Measurements from ENCODE around the gene OPTN.
"Not testable (repeated sequence)": the region's sequence is repeated elsewhere in the genome, so short reads cannot be mapped to it uniquely, and the experiment has no call there.

The OPTN gene

GRCh38 chr10:13099666-13100348 is at the start of gene OPTN:
OPTN (plus strand) TSS chr10:13100163; CDS start chr10:13109123, 8,960 bp downstream.
- peak; percentile 89 for DNase-seq (ENCODE audit: low spot score)

GRCh38 chr10:13051126-13051694 is 48.8 kb upstream of the OPTN start:
- no peak for DNase-seq (ENCODE audit: low spot score)

GRCh38 chr10:13053208-13053607 is 46.8 kb upstream of the OPTN start:
- not testable (repeated sequence) for DNase-seq (ENCODE audit: low spot score)

DNA sequence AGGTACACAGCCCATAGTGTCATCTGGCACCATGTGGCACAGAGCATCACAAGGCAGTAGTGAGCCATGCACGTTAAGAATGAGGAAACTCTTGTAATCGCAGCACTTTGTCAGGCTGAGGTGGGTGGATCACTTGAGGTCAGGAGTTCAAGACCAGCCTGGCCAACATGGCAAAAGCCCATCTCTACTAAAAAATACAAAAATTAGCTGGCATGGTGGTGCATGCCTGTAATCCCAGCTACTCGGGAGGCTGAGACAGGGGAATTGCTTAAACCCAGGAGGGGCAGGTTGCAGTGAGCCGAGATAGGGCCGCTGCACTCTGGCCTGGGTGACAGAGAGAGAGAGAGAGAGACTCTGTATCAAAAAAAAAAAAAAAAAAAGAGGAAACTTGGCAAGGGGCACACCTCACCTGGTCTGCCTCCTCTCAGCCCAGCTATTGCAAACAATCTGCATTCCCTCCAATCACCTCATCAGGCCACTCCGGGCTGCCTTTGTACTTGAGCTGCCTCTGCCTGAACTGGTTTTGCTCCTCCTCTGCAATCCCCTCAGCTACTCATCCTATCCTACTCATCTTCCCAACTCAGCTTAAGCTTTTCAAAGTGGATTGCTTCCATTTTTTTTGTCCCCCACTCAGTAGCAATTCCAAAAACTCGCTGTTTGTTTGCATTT is 46.0 kb upstream of the OPTN start:
- no peak for DNase-seq (ENCODE audit: low spot score)

DNA sequence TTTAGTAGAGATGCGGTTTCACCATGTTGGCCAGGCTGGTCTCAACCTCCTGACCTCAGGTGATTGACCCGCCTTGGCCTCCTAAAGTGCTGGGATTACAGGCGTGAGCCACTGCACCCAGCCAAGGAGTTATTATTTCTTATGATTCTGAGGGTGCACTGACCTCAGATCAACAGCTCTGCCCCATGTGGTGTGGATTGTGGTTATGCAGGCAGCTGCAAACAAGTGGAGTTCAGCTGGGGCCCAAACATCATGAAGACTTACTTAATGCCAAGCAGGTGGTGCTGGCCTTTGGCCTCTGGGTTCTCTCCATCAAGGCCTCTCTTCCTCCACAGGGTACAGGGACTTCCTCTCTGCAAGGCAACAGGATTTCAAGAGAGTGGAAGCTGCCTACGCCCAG is 45.1 kb upstream of the OPTN start:
- DNase-seq (ENCODE audit: low spot score), result no peak

GRCh38 chr10:13056456-13057077 is 43.4 kb upstream of the OPTN start:
- DNase-seq (ENCODE audit: low spot score), result no peak

DNA sequence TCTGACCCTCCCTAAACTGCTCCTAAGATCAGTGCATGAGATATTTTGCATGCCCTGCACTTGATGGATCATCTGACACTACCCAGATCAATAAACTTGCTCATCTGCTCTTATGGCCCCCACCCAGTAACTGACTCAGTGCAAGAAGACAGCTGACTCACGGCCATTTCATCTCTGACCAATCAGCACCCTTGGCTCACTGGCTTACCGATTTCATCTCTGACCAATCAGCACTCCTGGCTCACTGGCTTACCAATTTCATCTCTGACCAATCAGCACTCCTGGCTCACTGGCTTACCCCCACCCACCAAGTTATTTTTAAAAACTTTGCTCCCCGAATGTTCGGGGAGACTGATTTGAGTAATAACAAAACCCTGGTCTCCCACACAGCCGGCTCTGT is 37.2 kb upstream of the OPTN start:
- no peak for DNase-seq (ENCODE audit: low spot score)

GRCh38 chr10:13066527-13066926 is 33.4 kb upstream of the OPTN start:
- DNase-seq (ENCODE audit: low spot score), result no peak

DNA sequence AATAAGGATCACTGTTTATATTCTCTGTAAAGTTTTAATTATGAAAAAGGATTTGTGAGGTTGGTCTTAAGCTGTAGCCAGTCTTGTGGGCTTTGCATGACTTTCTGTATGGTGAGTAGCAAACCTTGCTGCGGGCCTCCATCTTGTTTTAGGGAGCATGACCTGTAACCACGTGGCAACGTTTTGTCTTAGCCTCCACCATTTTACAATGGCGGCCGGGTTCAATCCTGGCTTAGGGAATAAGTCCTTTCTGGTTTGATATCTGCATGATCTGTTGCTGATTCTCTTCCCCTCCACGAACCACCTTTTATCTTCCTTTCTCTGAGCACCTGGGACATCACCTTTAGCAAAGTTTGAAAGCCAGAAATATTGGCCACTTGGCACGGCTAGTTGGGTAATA is 32.5 kb upstream of the OPTN start:
- no peak for DNase-seq (ENCODE audit: low spot score)

DNA sequence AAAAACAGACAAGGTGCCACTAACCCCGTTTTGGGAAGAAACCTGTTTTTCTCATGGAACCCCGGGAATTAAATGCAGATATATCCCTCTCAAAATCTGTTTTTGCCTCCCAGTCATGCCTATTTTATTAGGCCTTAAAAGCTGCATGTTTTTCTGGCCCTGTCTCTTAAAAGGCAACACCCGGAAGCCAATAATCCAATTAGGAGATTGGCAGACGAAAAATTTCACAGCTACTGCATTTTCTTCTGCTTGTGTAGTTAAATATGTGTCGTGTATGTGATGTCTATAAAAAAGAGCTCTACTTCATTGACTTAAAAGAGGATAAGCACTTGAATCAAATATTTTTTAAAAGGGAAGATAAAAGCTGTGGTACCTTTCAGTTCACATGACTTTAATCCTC is 31.9 kb upstream of the OPTN start:
- DNase-seq (ENCODE audit: low spot score), result no peak

- no peak for DNase-seq (ENCODE audit: low spot score)
These were observed 31.5 kb upstream of the OPTN start for GRCh38 chr10:13068484-13068883.

GRCh38 chr10:13072339-13072738 is 27.6 kb upstream of the OPTN start:
- DNase-seq (ENCODE audit: low spot score), result no peak

DNA sequence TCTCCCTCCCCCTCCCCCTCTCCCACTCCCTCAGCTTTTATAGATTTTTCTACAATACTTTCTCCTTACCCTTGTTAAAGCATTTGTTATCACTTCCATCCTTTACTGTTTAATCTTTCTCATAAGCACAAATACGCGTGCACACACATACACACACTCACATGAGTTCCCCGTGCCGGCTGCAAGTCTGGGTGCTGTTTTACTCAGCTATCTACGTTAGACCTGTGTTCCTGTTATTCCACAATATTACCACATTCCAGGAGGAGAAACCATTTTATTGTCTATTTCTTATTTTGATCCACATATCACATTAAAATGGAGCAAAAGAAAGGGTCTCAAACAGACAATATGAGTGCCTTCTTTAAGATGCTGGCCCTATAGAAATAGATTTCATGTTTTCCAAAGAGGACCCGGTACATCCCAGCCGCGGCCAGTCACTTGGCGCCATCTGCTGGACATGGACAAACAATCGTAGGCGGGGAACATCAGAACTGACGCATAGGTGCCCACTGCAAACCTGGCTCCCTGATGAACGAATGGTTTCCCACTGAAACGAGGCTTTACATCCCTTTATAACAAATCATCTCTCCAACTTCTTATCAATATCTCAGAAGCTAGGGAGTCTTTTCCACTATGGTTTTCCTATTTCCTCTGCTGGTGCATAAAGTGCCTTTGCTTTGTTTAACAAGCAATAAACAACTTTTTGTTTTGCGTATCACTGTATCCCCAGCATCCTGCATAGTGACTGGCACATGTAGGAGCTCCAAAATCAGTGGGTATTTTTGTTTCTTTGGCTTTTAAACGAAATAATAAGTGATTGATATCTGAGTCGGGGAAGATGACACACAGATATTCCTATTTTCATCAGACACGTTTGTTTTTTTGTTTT is 25.2 kb upstream of the OPTN start:
- peak; percentile 81 for DNase-seq (ENCODE audit: low spot score)

- DNase-seq (ENCODE audit: low spot score), result peak; percentile 55
These were observed 20.8 kb upstream of the OPTN start for GRCh38 chr10:13078912-13079775.

DNA sequence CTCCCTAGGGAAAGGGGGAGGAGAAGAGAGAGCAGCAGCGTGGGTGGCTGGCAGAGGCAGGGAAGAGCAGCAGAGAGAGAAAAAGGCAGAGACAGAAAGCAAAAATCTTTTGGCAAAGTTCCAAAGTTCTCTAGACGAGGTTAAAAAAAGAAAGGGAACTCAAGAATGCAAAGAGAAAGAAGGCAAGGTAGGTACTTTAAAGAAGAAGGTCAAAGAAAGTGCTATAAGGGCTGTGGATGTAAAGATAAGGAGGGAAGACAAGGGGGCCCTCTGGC is 20.2 kb upstream of the OPTN start:
- no peak for DNase-seq (ENCODE audit: low spot score)

- peak; percentile 61 for DNase-seq (ENCODE audit: low spot score)
These were observed 19.3 kb upstream of the OPTN start for GRCh38 chr10:13080643-13081042.

GRCh38 chr10:13083700-13084099 is 16.3 kb upstream of the OPTN start:
- not testable (repeated sequence) for DNase-seq (ENCODE audit: low spot score)

DNA sequence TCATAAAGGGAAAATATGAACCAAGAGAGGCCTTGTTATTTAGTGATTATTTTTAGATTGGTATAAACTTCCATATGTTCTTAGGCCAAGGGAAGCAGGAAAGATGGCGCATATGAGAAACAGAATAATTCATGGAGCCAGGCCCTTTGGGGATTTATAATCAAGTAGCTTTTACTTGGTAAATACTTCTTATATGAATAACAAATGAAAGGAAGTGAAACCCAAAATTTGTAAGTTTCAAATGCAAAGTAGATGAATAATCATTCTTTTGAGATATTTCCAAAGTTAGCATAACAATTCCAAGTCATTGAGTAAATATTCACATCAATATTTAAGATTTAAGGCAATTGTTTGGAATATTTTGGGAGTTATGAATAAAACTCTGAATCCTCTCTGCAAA is 13.9 kb upstream of the OPTN start:
- no peak for DNase-seq (ENCODE audit: low spot score)

GRCh38 chr10:13087601-13087985 is 12.4 kb upstream of the OPTN start:
- no peak for DNase-seq (ENCODE audit: low spot score)

DNA sequence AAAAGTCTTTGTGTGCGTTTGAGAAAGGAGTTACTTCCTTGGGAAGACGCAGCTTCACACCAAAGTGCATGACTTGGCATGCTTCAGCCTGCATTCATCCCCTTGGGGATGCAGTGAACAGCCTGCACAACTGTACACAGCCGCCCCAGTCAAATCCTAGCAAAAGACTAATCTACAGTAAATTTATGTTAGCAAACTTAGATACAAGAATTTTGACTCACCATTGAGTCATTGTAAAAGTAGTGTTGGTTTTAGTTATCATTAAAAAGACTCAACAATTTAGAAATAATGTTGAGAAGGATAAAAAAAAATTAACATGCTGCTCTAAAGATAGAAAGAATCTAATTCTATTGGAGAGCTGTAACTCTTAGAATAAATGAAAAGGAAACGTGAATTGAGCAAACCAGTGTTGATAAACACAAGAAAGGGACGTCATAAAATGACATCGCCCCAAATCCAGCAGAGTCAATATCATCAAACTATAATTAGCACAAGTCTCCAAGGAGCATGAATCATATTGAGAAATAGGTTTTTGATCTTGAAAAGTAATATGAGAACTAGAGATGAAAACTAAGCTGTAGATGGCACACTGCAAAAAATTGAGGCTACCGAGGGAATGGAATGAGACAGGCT is 11.9 kb upstream of the OPTN start:
- DNase-seq (ENCODE audit: low spot score), result no peak

GRCh38 chr10:13089345-13089744 is 10.6 kb upstream of the OPTN start:
- DNase-seq (ENCODE audit: low spot score), result no peak
